ENCODE results near the gene DUSP12.

The DUSP12 gene

GRCh38 chr1:161787355-161787754, 37.8 kb downstream of the DUSP12 start:
- Histone ChIP-seq H3K4me3 (ENCODE audit: low read length) (no peak overlapping the region), H4K5ac (ENCODE audit: low read length) (no peak overlapping the region), H3K9ac (ENCODE audit: low read length) (no peak overlapping the region), H3K27ac (ENCODE audit: low read depth, low read length) (no peak overlapping the region), H4K8ac (ENCODE audit: low read depth, low read length) (no peak overlapping the region), H2BK120ac (ENCODE audit: low read depth, low read length) (no peak overlapping the region), H3K56ac (ENCODE audit: low read length) (no peak overlapping the region), H3K36me3 (ENCODE audit: control insufficient read depth, insufficient read depth, low read length) (no peaks in the 10 kb centered on the region), H3K4me1 (ENCODE audit: control insufficient read depth, low read depth, low read length) (no peaks in the 10 kb centered on the region), H3K4ac (ENCODE audit: low read depth, low read length) (no peak overlapping the region), H3K79me1 (ENCODE audit: low read length) (no peaks in the 10 kb centered on the region), H2AK5ac (ENCODE audit: low read length) (no peak overlapping the region), H3K4me2 (ENCODE audit: low read length) (no peak overlapping the region), H3K79me2 (ENCODE audit: control insufficient read depth, insufficient read depth, low read length) (no peaks in the 10 kb centered on the region), H3K27me3 (ENCODE audit: insufficient read depth, low read length, poor library complexity) (no peaks in the 10 kb centered on the region), H2BK15ac (replicated peaks; ENCODE audit: low read depth) (no peak overlapping the region), H3K18ac (ENCODE audit: low read length) (no peak overlapping the region), H3K23ac (ENCODE audit: low read length) (no peak overlapping the region), H2BK5ac (ENCODE audit: low read length) (no peak overlapping the region)
- no peak for DNase-seq
- WGBS (ENCODE audit: extremely low coverage, insufficient coverage, low lambda C conversion rate): no CpG with 5 or more reads among the region's 4 CpGs

- Histone ChIP-seq H3K27ac (ENCODE audit: low read depth, low read length) (no peak overlapping the region), H3K79me1 (ENCODE audit: low read length) (no peaks in the 10 kb centered on the region), H3K9ac (ENCODE audit: low read length) (no peak overlapping the region), H2AK5ac (ENCODE audit: low read length) (no peak overlapping the region), H3K4me3 (ENCODE audit: low read length) (no peak overlapping the region), H3K18ac (ENCODE audit: low read length) (no peak overlapping the region), H3K4me2 (ENCODE audit: low read length) (no peak overlapping the region), H3K4me1 (ENCODE audit: control insufficient read depth, low read depth, low read length) (no peaks in the 10 kb centered on the region), H2BK15ac (replicated peaks; ENCODE audit: low read depth) (no peak overlapping the region), H3K23ac (ENCODE audit: low read length) (no peak overlapping the region), H3K36me3 (ENCODE audit: control insufficient read depth, insufficient read depth, low read length) (no peaks in the 10 kb centered on the region), H4K5ac (ENCODE audit: low read length) (no peak overlapping the region), H3K4ac (ENCODE audit: low read depth, low read length) (no peak overlapping the region), H2BK120ac (ENCODE audit: low read depth, low read length) (no peak overlapping the region), H4K8ac (ENCODE audit: low read depth, low read length) (no peak overlapping the region), H2BK5ac (ENCODE audit: low read length) (no peak overlapping the region), H3K27me3 (ENCODE audit: insufficient read depth, low read length, poor library complexity) (no peaks in the 10 kb centered on the region), H3K56ac (ENCODE audit: low read length) (no peak overlapping the region), H3K79me2 (ENCODE audit: control insufficient read depth, insufficient read depth, low read length) (no peaks in the 10 kb centered on the region)
- no peak for DNase-seq
- no CpG with 5 or more reads among the region's 4 CpGs for WGBS (ENCODE audit: extremely low coverage, insufficient coverage, low lambda C conversion rate)
Observed at GRCh38 chr1:161790587-161791317, 41.2 kb downstream of the DUSP12 start.

GRCh38 chr1:161791904-161792655, 42.5 kb downstream of the DUSP12 start:
- no peak overlapping the region for H3K4ac ChIP-seq (ENCODE audit: low read depth, low read length)
- no peak overlapping the region for H2BK120ac ChIP-seq (ENCODE audit: low read depth, low read length)
- no peak overlapping the region for H3K18ac ChIP-seq (ENCODE audit: low read length)
- no peak overlapping the region for H3K27ac ChIP-seq (ENCODE audit: low read depth, low read length)
- DNase-seq: no peak
- no peaks in the 10 kb centered on the region for H3K36me3 ChIP-seq (ENCODE audit: control insufficient read depth, insufficient read depth, low read length)
- H3K79me1 ChIP-seq (ENCODE audit: low read length): no peaks in the 10 kb centered on the region
- no peak overlapping the region for H3K56ac ChIP-seq (ENCODE audit: low read length)
- no peak overlapping the region for H3K9ac ChIP-seq (ENCODE audit: low read length)
- H2BK15ac ChIP-seq (replicated peaks; ENCODE audit: low read depth): no peak overlapping the region
- no peak overlapping the region for H3K4me3 ChIP-seq (ENCODE audit: low read length)
- no peak overlapping the region for H3K23ac ChIP-seq (ENCODE audit: low read length)
- H2AK5ac ChIP-seq (ENCODE audit: low read length): no peak overlapping the region
- H3K27me3 ChIP-seq (ENCODE audit: insufficient read depth, low read length, poor library complexity): no peaks in the 10 kb centered on the region
- 100% methylated on average over 2 of the region's 5 CpGs for WGBS (ENCODE audit: extremely low coverage, insufficient coverage, low lambda C conversion rate)
- H3K4me2 ChIP-seq (ENCODE audit: low read length): no peak overlapping the region
- no peaks in the 10 kb centered on the region for H3K4me1 ChIP-seq (ENCODE audit: control insufficient read depth, low read depth, low read length)
- H4K5ac ChIP-seq (ENCODE audit: low read length): no peak overlapping the region
- no peak overlapping the region for H2BK5ac ChIP-seq (ENCODE audit: low read length)
- no peaks in the 10 kb centered on the region for H3K79me2 ChIP-seq (ENCODE audit: control insufficient read depth, insufficient read depth, low read length)
- H4K8ac ChIP-seq (ENCODE audit: low read depth, low read length): no peak overlapping the region

- Histone ChIP-seq H3K4me3 (ENCODE audit: low read length) (no peak overlapping the region), H3K27ac (ENCODE audit: low read depth, low read length) (no peak overlapping the region), H3K36me3 (ENCODE audit: control insufficient read depth, insufficient read depth, low read length) (no peaks in the 10 kb centered on the region), H3K79me1 (ENCODE audit: low read length) (no peaks in the 10 kb centered on the region), H4K8ac (ENCODE audit: low read depth, low read length) (no peak overlapping the region), H2AK5ac (ENCODE audit: low read length) (no peak overlapping the region), H3K18ac (ENCODE audit: low read length) (no peak overlapping the region), H2BK120ac (ENCODE audit: low read depth, low read length) (no peak overlapping the region), H2BK15ac (replicated peaks; ENCODE audit: low read depth) (no peak overlapping the region), H3K23ac (ENCODE audit: low read length) (no peak overlapping the region), H2BK5ac (ENCODE audit: low read length) (no peak overlapping the region), H3K4me1 (ENCODE audit: control insufficient read depth, low read depth, low read length) (no peaks in the 10 kb centered on the region), H3K56ac (ENCODE audit: low read length) (no peak overlapping the region), H3K9ac (ENCODE audit: low read length) (no peak overlapping the region), H3K27me3 (ENCODE audit: insufficient read depth, low read length, poor library complexity) (no peaks in the 10 kb centered on the region), H3K79me2 (ENCODE audit: control insufficient read depth, insufficient read depth, low read length) (no peaks in the 10 kb centered on the region), H3K4ac (ENCODE audit: low read depth, low read length) (no peak overlapping the region), H3K4me2 (ENCODE audit: low read length) (no peak overlapping the region), H4K5ac (ENCODE audit: low read length) (no peak overlapping the region)
- no CpG with 5 or more reads among the region's 3 CpGs for WGBS (ENCODE audit: extremely low coverage, insufficient coverage, low lambda C conversion rate)
- peak; percentile 68 for DNase-seq
Observed at GRCh38 chr1:161792740-161793139, 43.2 kb downstream of the DUSP12 start.

GRCh38 chr1:161799792-161800191, 50.2 kb downstream of the DUSP12 start:
- WGBS (ENCODE audit: extremely low coverage, insufficient coverage, low lambda C conversion rate): no CpG with 5 or more reads among the region's 1 CpG
- no peak overlapping the region for H2BK5ac ChIP-seq (ENCODE audit: low read length)

More at GRCh38 chr1:161799792-161800191, 50.2 kb downstream of the DUSP12 start:
- H3K27ac ChIP-seq (ENCODE audit: low read depth, low read length): no peak overlapping the region
- H3K4me2 ChIP-seq (ENCODE audit: low read length): no peak overlapping the region
- H3K23ac ChIP-seq (ENCODE audit: low read length): no peak overlapping the region
- no peaks in the 10 kb centered on the region for H3K36me3 ChIP-seq (ENCODE audit: control insufficient read depth, insufficient read depth, low read length)
- no peak overlapping the region for H3K56ac ChIP-seq (ENCODE audit: low read length)
- H2BK15ac ChIP-seq (replicated peaks; ENCODE audit: low read depth): no peak overlapping the region
- no peak overlapping the region for H3K4me3 ChIP-seq (ENCODE audit: low read length)
- H3K27me3 ChIP-seq (ENCODE audit: insufficient read depth, low read length, poor library complexity): no peaks in the 10 kb centered on the region
- H4K5ac ChIP-seq (ENCODE audit: low read length): no peak overlapping the region
- H3K4me1 ChIP-seq (ENCODE audit: control insufficient read depth, low read depth, low read length): no peaks in the 10 kb centered on the region
- H4K8ac ChIP-seq (ENCODE audit: low read depth, low read length): no peak overlapping the region
- DNase-seq: no peak
- no peaks in the 10 kb centered on the region for H3K79me2 ChIP-seq (ENCODE audit: control insufficient read depth, insufficient read depth, low read length)
- no peak overlapping the region for H2AK5ac ChIP-seq (ENCODE audit: low read length)
- no peak overlapping the region for H2BK120ac ChIP-seq (ENCODE audit: low read depth, low read length)
- H3K18ac ChIP-seq (ENCODE audit: low read length): no peak overlapping the region
- H3K9ac ChIP-seq (ENCODE audit: low read length): no peak overlapping the region
- H3K4ac ChIP-seq (ENCODE audit: low read depth, low read length): no peak overlapping the region
- H3K79me1 ChIP-seq (ENCODE audit: low read length): no peaks in the 10 kb centered on the region

Measured in mesendoderm (in vitro differentiated cells).